ENCODE results near the gene MYO9A.

DNA sequence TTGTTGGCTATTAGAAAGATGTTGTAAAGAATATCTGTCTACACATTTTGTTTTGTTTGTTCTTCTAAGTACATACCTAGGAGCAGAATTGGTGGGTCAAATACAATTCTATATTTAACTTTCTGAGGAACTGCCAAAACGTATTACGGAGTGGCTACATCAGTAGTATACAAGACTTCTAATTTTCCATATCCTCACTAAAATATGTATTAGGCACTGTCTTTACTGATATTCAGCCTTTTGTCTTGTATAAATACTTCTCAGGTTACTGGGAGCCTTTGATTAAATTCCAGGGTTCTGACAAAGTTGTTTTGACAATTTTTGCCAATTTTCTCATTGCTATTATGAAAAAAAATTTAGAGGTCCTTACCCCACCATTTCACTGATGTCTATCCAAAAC lies 160.9 kb downstream of the MYO9A start:
- TF ChIP-seq POLR2AphosphoS5 (IDR thresholded peaks at IDR 0.05; ENCODE audit: low read depth, low read length) (no peak), POLR2A (IDR thresholded peaks at IDR 0.05; ENCODE audit: low read depth, low read length) (no peak)

Measured in GM12892 (cell line).